IMR-90 (cell line): ENCODE measurements around the gene FBXW4. TPM values are rescaled to one million over a fixed set of nuclear protein-coding genes. Genes with fewer than 3 reads are reported as not detected.

ENCODE experiments used
- ATAC-seq: fragments of 200-7000 bp; cut with Tn5 transposase; 2 replicates; pipeline ENCODE4 v1.9.1; 2020; ENCODE audit warnings: low read depth, mild to moderate bottlenecking, moderate library complexity
- BruUV-seq: library from RNA; stranded (reverse); fragments of 400-500 nt; replicated peaks from 2 replicates; lab custom pipeline; 2021; lab: Mats Ljungman, UMichigan
- CTCF ChIA-PET: fragments of 300-600 bp; formaldehyde crosslinking; extraction: SDS; loops from one replicate; lab custom pipeline; 2021; ENCODE audit warnings: antibody characterized with exemption; lab: Yijun Ruan, JAX
- POLR2A ChIA-PET: fragments of 300-600 bp; sonication (Branson Sonifier 250); formaldehyde crosslinking; loops from one replicate; lab custom pipeline; 2022; ENCODE audit warnings: antibody characterized with exemption; ENCODE audit not compliant: unreplicated experiment; lab: Charles Lee
- DNase-seq: peaks from one replicate; pipeline ENCODE4 v3.0.0; 2013
- H2AFZ ChIP-seq: replicated peaks from 2 replicates; pipeline ENCODE3; 2013; ENCODE audit warnings: low read length, mild to moderate bottlenecking; ENCODE audit not compliant: poor library complexity
- H2AK5ac ChIP-seq: 2 replicates; pipeline ENCODE4 v1.6.1; 2013; ENCODE audit warnings: low read depth, low read length, inconsistent platforms
- H2AK9ac ChIP-seq: replicated peaks from 2 replicates; pipeline ENCODE3; 2013; ENCODE audit warnings: mild to moderate bottlenecking, low read depth, low read length, moderate library complexity; ENCODE audit not compliant: poor library complexity
- H2BK120ac ChIP-seq: 2 replicates; pipeline ENCODE4 v1.6.1; 2013; ENCODE audit warnings: low read depth, low read length, inconsistent platforms
- H2BK15ac ChIP-seq: 3 replicates; pipeline ENCODE4 v1.6.1; 2013; ENCODE audit warnings: low read depth, low read length, inconsistent platforms
- H2BK20ac ChIP-seq: 2 replicates; pipeline ENCODE4 v1.6.1; 2013; ENCODE audit warnings: low read depth, mild to moderate bottlenecking, inconsistent platforms, low read length, moderate library complexity
- H2BK5ac ChIP-seq: 2 replicates; pipeline ENCODE4 v1.6.1; 2013; ENCODE audit warnings: mild to moderate bottlenecking, low read depth, low read length, inconsistent platforms; ENCODE audit not compliant: poor library complexity, severe bottlenecking
- H3K14ac ChIP-seq: replicated peaks from 2 replicates; pipeline ENCODE4 v1.6.1; 2013; ENCODE audit warnings: low read depth, low read length, inconsistent platforms
- H3K18ac ChIP-seq: 2 replicates; pipeline ENCODE4 v1.6.1; 2013; ENCODE audit warnings: low read depth, low read length, control low read depth
- H3K23ac ChIP-seq: 2 replicates; pipeline ENCODE4 v1.6.1; 2013; ENCODE audit warnings: low read depth, low read length, inconsistent platforms
- H3K27ac ChIP-seq: 2 replicates; pipeline ENCODE4 v1.5.1; 2013; ENCODE audit warnings: mild to moderate bottlenecking, control low read depth, low read length; ENCODE audit not compliant: insufficient read depth
- H3K27me3 ChIP-seq: 2 replicates; pipeline ENCODE4 v1.6.1; 2013; ENCODE audit warnings: low read length; ENCODE audit not compliant: control insufficient read depth, insufficient read depth
- H3K36me3 ChIP-seq: 2 replicates; pipeline ENCODE4 v1.6.1; 2013; ENCODE audit warnings: low read length, mixed read lengths; ENCODE audit not compliant: control insufficient read depth, insufficient read depth
- H3K4ac ChIP-seq: 2 replicates; pipeline ENCODE4 v1.6.1; 2013; ENCODE audit warnings: low read depth, low read length, inconsistent platforms
- H3K4me1 ChIP-seq: 2 replicates; pipeline ENCODE4 v1.6.1; 2013; ENCODE audit warnings: low read length, mixed read lengths; ENCODE audit not compliant: control insufficient read depth, insufficient read depth
- H3K4me2 ChIP-seq: 2 replicates; pipeline ENCODE4 v1.6.1; 2013; ENCODE audit warnings: low read depth, mild to moderate bottlenecking, control low read depth, low read length, moderate library complexity
- H3K4me3 ChIP-seq: 2 replicates; pipeline ENCODE4 v1.5.1; 2013; ENCODE audit warnings: low read depth, mild to moderate bottlenecking, control low read depth, low read length, moderate library complexity; ENCODE audit not compliant: insufficient read depth
- H3K56ac ChIP-seq: 2 replicates; pipeline ENCODE4 v1.6.1; 2013; ENCODE audit warnings: low read length, inconsistent platforms; ENCODE audit not compliant: insufficient read depth; ENCODE audit errors: extremely low read depth
- H3K79me1 ChIP-seq, 2 experiments: 2 replicates each; pipeline ENCODE4 v1.6.1; 2013; ENCODE audit warnings: low read length in 2 of 2, inconsistent platforms in 1 of 2, low read depth in 1 of 2
- H3K9ac ChIP-seq: 2 replicates; pipeline ENCODE4 v1.6.1; 2013; ENCODE audit warnings: low read depth, low read length, control low read depth
- H3K9me1 ChIP-seq: 2 replicates; pipeline ENCODE4 v1.6.1; 2013; ENCODE audit warnings: low read length, inconsistent platforms; ENCODE audit not compliant: insufficient read depth
- H3K9me3 ChIP-seq: 2 replicates; pipeline ENCODE4 v1.6.1; 2013; ENCODE audit warnings: low read length; ENCODE audit not compliant: control insufficient read depth, insufficient read depth
- H4K20me1 ChIP-seq: 2 replicates; pipeline ENCODE4 v1.6.1; 2013; ENCODE audit warnings: low read length, inconsistent platforms; ENCODE audit not compliant: insufficient read depth
- H4K5ac ChIP-seq: 2 replicates; pipeline ENCODE4 v1.6.1; 2013; ENCODE audit warnings: mild to moderate bottlenecking, low read depth, low read length, control low read depth
- H4K8ac ChIP-seq, 2 experiments: 2 replicates each; pipeline ENCODE4 v1.6.1; 2013; ENCODE audit warnings: low read depth in 2 of 2, low read length in 2 of 2, control low read depth in 1 of 2, inconsistent platforms in 1 of 2
- H4K91ac ChIP-seq: 2 replicates; pipeline ENCODE4 v1.6.1; 2013; ENCODE audit warnings: low read depth, low read length, inconsistent platforms; ENCODE audit not compliant: insufficient read depth
- BHLHE40 ChIP-seq: fragments of 150-350 bp; IDR thresholded peaks from 2 replicates; pipeline ENCODE4 v1.6.1; 2016; ENCODE audit warnings: mild to moderate bottlenecking, low read depth, low read length
- CEBPB ChIP-seq: IDR thresholded peaks from 2 replicates; pipeline ENCODE4 v1.6.1; 2012; ENCODE audit warnings: low read depth, low read length, improper control_type of control experiment
- CTCF ChIP-seq: conservative IDR thresholded peaks from 2 replicates; pipeline ENCODE4 v1.5.1; 2012; ENCODE audit warnings: mild to moderate bottlenecking, low read depth, low read length, improper control_type of control experiment
- ELK1 ChIP-seq: fragments of 150-350 bp; IDR thresholded peaks from 2 replicates; pipeline ENCODE4 v1.6.1; 2016; ENCODE audit warnings: low read depth, mild to moderate bottlenecking, low read length, moderate library complexity, borderline replicate concordance
- MAFK ChIP-seq: IDR thresholded peaks from 2 replicates; pipeline ENCODE4 v1.6.1; 2012; ENCODE audit warnings: low read depth, low read length, improper control_type of control experiment
- MAZ ChIP-seq: IDR thresholded peaks from 2 replicates; pipeline ENCODE4 v1.6.1; 2012; ENCODE audit warnings: low read depth, mild to moderate bottlenecking, low read length, improper control_type of control experiment, moderate library complexity, borderline replicate concordance
- MXI1 ChIP-seq: IDR thresholded peaks from 2 replicates; pipeline ENCODE4 v1.6.1; 2012; ENCODE audit warnings: low read depth, mild to moderate bottlenecking, low read length, moderate library complexity, borderline replicate concordance
- NFE2L2 ChIP-seq: fragments of 150-350 bp; IDR thresholded peaks from 2 replicates; pipeline ENCODE4 v1.6.1; 2016; ENCODE audit warnings: low read depth, mild to moderate bottlenecking, low read length
- POLR2A ChIP-seq: IDR thresholded peaks from 2 replicates; pipeline ENCODE4 v1.6.1; 2012; ENCODE audit warnings: mild to moderate bottlenecking, low read depth, low read length
- RAD21 ChIP-seq: IDR thresholded peaks from 2 replicates; pipeline ENCODE4 v1.6.1; 2012; ENCODE audit warnings: low read length, improper control_type of control experiment
- RCOR1 ChIP-seq: IDR thresholded peaks from 2 replicates; pipeline ENCODE4 v1.6.1; 2012; ENCODE audit warnings: mild to moderate bottlenecking, low read length, improper control_type of control experiment; ENCODE audit not compliant: insufficient replicate concordance
- RFX5 ChIP-seq: IDR thresholded peaks from 2 replicates; pipeline ENCODE4 v1.8.0; 2012; ENCODE audit warnings: low read depth, mild to moderate bottlenecking, low read length, moderate library complexity
- SMC3 ChIP-seq: fragments of 150-350 bp; IDR thresholded peaks from 2 replicates; pipeline ENCODE4 v1.6.1; 2016; ENCODE audit warnings: low read depth, mild to moderate bottlenecking, antibody characterized with exemption, low read length, moderate library complexity
- USF2 ChIP-seq: fragments of 150-350 bp; IDR thresholded peaks from 2 replicates; pipeline ENCODE4 v1.6.1; 2017; ENCODE audit warnings: mild to moderate bottlenecking, antibody characterized with exemption, low read length, low read depth
- WGBS, 2 experiments: methylation state at CpG; one replicate each; pipeline versions ENCODE4 v1.1.5 to v1.1.7; 2013; ENCODE audit warnings: missing lambda C conversion rate in 2 of 2; ENCODE audit not compliant: insufficient read length in 1 of 2; ENCODE audit errors: extremely low coverage in 2 of 2; 5-methylcytosine and 5-hydroxymethylcytosine counted together
- dilution Hi-C: fragments of 300-500 bp; cut with HindIII; formaldehyde crosslinking; loops from one replicate; pipeline ENCODE4 v1.14.3; 2018; ENCODE audit warnings: low sequenced_read_pairs; ENCODE audit not compliant: unreplicated experiment
- in situ Hi-C: fragments of 300-500 bp; cut with MboI; formaldehyde crosslinking; loops from 3 replicates; pipeline ENCODE4 v1.14.3; 2019; ENCODE audit warnings: low sequenced_read_pairs, inconsistent platforms, mixed read lengths
- intact Hi-C: fragments of 100-400 bp; cut with micrococcal nuclease; formaldehyde crosslinking; loops from 2 replicates; pipeline ENCODE4 v1.10.0; 2022
- polyA plus RNA-seq, 3 experiments: library from polyadenylated mRNA; depleted of rRNA; stranded (reverse); fragments of >200 nt; gene quantifications; 2 replicates each; pipeline ENCODE4 v1.2.3, GENCODE V29; 2012; ENCODE audit warnings: low replicate concordance in 1 of 3
- total RNA-seq: library from RNA; depleted of rRNA; stranded (reverse); fragments of >200 nt; gene quantifications from 2 replicates; pipeline ENCODE4 v1.2.3, GENCODE V29; 2012

The FBXW4 gene
- total and polyA plus RNA-seq, 2 of the 4 experiments (the other 2 are of a cell fraction): 19.3 to 26.7 TPM

GRCh38 chr10:101669181-101669580 is 25.8 kb downstream of the FBXW4 start:
- H2BK15ac ChIP-seq: no peak overlapping the region
- H3K4me1 ChIP-seq: peaks cover 3% of the 10 kb centered on the region; the same call in 1 of the 2 replicates
- no peak overlapping the region for H3K56ac ChIP-seq
- intact Hi-C loops: no loop called here
- no peak for DNase-seq
- in situ Hi-C loops: no loop called here
- H2AK5ac ChIP-seq: no peak overlapping the region
- peaks cover 12% of the 10 kb centered on the region for H3K9me1 ChIP-seq
- no peaks in the 10 kb centered on the region for H4K20me1 ChIP-seq
- no peaks in the 10 kb centered on the region for H3K9me3 ChIP-seq
- H3K4ac ChIP-seq: no peak overlapping the region
- H3K14ac ChIP-seq: no peak overlapping the region; the same call in 1 of the 2 replicates
- H2AFZ ChIP-seq: no peak overlapping the region
- no peak overlapping the region for H3K4me3 ChIP-seq
- dilution Hi-C loops: no loop called here
- no CpG with 5 or more reads among the region's 2 CpGs for WGBS, 2 experiments
- no peaks in the 10 kb centered on the region for H3K79me1 ChIP-seq
- no peak overlapping the region for H4K91ac ChIP-seq
- H3K4me2 ChIP-seq: no peak overlapping the region
- H2BK20ac ChIP-seq: no peak overlapping the region
- no peak; the same call in 1 of the 2 replicates for ATAC-seq
- H3K23ac ChIP-seq: no peak overlapping the region
- no peak overlapping the region for H3K27ac ChIP-seq
- H2AK9ac ChIP-seq: no peak overlapping the region
- no peaks in the 10 kb centered on the region for H3K27me3 ChIP-seq
- no peak overlapping the region for H2BK5ac ChIP-seq
- no peak overlapping the region for H4K8ac ChIP-seq
- ChIA-PET CTCF (no interaction called here), POLR2A (interaction anchor here (0.6 kb wide), 1 partner anchor 426 kb away, joined by 13 read pairs; no protein-coding TSS in a partner anchor)
- no peak overlapping the region for H3K18ac ChIP-seq
- TF ChIP-seq BHLHE40 (no peak), CTCF (no peak), RCOR1 (no peak), ELK1 (no peak), RAD21 (no peak), MAFK (no peak), POLR2A (no peak), SMC3 (no peak), USF2 (no peak), CEBPB (no peak), MXI1 (no peak), NFE2L2 (no peak), MAZ (no peak), RFX5 (no peak)
- no TSS peak for BruUV-seq
- no peak overlapping the region for H4K5ac ChIP-seq
- H2BK120ac ChIP-seq: no peak overlapping the region
- no peak overlapping the region for H3K9ac ChIP-seq
- H3K36me3 ChIP-seq: peaks cover 40% of the 10 kb centered on the region
